NCI-H2029 (cell line): ENCODE results near the gene DOCK10.

Experiments
- DNase-seq: peaks from one replicate; lab custom pipeline; 2025; lab: John Stamatoyannopoulos, UW

Gene DOCK10

DNA sequence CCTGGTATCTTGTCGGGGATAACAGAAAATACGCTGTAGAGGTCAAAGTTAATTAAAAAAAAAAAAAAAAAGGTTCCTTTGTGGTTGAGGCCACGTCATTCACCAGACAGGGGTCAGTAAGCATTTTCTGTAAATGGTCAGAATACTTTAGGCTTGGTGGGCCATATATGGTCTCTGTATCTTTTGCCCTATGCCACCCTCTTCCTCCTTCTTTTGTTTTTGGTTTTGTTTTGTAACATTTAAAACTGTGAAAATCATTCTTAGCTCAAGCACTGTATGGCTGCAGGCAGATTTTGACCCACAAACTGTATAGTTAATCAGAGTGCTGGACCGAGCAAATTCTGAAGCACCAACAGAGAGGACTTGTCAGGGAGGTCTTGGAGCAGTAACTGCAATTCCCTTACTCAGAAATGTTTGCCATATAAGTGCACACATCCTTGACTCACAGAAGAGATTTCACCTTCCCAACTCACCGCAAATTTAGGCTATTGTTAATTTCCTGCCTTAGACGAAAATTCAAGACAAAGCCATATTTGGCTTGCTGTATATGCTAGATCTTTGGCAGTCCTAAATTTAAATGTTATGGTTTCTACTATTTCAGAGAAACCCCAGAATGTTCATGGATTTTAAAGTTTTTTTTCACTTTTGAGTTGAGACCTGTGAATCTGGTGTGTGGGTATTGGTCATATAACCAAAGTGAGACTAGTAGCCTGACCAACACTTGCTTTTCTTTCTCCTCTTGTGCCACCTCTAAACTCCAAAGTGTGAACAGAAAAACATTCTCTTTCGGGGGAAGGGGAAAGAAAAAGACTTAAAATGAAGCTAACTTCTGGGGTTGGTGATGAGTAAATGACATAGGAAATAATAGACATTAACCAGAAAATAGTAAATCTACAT lies 65.4 kb downstream of the DOCK10 start:
- no peak for DNase-seq

DNA sequence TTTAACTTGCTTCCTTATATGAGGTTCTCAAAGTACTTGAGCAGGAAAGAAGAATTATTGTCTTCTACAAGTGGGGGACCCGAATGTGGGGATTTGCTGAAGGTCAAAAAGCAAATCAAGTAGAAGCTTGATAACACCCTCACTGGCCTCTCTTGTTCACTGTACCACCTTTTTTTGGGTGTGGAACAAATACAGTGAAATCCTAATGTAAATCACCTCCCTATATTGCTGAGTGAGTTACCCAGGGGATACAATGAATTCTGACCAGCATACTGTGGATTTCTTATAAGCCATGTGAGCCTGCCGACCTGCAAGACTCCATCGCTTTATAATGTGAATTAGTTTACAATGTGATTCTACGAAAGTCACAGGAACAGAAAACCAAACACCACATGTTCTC lies 66.5 kb downstream of the DOCK10 start:
- DNase-seq = no peak

DNA sequence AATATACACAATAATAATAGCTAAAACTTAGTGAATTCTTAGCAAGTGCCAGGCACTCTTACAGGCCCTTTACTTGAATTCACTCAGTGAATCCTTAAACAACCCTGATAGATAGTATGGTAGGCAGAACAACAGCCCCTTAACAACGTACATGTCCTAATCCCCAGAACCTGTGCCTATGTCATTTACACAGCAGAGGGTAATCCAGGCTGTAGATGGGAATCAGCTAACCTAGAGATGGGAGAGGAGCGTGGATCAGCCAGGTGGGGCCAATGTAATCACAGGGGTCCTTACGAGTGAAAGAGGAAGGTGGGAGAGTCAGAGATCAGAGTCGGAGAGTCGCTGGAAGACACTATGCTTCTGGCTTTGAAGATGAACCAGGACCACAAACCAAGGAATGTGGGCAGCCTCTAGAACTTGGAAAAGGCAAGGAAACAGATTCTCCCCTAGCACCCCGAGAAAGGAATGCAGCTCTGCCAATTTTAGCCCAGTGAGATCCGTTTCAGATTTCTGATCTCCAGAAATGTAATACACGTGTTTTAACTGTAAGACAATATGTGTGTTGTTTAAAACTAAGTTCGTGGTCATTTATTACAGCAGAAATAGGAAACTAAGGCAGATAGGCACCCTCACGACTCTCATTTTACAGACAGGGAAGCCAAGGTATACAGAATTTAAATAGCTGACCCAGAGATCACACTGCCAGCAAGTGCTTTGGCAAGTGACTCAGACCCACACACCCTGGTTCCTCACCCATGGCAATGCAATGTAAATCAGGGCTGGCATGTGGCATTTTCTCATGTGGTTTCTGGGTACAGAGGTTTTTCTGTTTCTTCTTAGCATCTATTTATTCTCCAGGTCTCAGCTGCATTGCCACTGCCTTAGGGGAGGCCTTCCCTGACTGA lies 68.9 kb downstream of the DOCK10 start:
- no peak for DNase-seq

- peak; percentile 18 for DNase-seq
These were observed 71.1 kb downstream of the DOCK10 start for GRCh38 chr2:224971214-224971613.

- DNase-seq = no peak
These were observed 72.0 kb downstream of the DOCK10 start for GRCh38 chr2:224970311-224970710.

GRCh38 chr2:224969633-224970260 lies 72.5 kb downstream of the DOCK10 start:
- no peak for DNase-seq

- no peak for DNase-seq
These were observed 73.2 kb downstream of the DOCK10 start for GRCh38 chr2:224969095-224969494.

DNA sequence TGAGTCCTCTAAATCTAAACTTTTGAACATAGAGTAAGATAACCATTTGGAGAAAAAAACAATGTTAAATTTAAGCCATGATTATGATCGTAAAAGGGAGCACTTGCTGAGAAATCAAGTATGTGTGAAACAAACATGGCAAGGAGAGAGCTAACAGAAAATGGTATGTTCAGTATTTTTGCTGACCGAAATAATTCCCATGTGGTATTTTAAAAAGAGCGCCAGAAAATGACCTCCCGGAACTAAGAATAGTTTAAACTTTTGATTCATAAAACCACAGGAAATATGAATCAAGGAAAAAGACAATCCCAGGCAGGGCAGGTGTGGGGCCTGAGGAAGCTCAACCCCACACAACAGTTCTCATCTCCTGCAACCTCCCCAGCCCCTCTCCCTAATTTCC lies 74.2 kb downstream of the DOCK10 start:
- DNase-seq = no peak

DNA sequence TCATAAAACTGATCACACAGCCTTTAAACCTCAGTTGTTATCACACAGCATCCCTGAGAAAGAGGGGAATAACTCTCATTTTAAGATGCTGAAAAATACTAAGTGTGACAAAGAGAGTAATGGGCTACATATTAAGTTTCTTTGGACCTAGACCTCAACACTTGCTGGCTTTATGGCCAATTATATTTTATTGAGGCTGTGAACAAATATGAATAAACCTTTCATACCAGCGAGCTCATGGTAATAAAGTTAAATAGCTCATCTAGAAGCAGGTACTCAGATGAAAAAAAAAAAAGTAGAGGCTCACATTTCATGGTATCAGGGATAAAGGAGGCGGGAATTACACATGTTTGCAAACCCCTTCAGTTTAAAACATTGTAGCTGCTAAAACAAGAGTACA lies 75.7 kb downstream of the DOCK10 start:
- DNase-seq = peak; percentile 14

DNA sequence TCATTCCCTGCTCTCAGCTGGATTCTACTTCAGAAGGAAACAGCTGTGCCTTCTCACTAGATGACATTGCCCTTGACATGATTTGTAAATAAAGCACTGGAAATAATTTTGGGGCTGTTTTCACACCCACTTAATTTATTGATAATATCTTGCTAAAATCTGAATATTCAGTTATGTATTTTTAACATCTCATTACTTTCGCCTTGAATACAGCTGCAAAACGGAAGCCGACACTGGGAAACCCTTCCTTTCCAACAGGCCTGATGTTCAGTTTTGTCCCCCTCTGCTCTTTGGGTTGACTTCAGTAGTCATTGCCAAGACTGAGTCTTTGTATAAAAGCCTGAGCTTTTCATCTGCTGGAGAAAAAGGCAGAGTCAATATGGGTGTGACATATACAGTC lies 82.7 kb downstream of the DOCK10 start:
- DNase-seq = no peak

DNA sequence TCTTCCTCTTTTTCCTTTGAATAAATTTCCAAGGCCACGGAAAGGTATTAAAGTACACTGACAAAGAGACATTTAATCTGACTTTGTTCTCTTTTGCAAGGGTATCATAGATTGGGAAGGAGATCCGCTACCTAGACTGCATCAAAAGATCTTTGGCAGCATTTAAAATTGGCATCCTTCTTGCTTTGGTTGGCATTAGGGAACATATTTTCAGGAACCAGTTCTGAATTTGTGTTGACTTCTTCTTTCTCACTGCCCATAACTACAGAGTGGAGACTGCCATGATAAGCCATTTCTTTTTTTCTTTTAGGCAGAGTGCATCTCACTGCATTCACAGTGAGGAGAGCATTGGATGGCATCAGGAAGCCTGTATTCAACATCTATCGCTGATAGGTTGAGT lies 83.4 kb downstream of the DOCK10 start:
- DNase-seq = no peak

DNA sequence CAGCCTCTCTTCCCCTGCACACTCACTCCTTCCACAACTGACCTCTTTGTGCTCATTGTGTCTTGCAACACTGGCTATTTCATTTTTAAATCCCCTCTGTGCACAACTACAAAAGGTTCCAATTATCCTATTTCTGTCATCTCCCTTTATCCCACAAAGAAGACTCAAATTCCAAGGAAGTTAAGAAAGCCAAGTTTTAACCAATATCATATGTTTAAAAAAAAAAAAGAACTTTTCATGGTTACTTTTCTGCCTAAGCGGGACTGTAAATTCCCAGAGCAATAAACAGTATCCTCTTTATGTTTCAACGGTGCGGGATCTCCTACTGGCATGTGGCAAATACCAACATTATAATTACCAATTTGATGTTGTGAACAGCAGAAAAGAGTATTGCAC lies 83.8 kb downstream of the DOCK10 start:
- DNase-seq = no peak

GRCh38 chr2:224957540-224958461 lies 84.5 kb downstream of the DOCK10 start:
- DNase-seq = no peak

DNA sequence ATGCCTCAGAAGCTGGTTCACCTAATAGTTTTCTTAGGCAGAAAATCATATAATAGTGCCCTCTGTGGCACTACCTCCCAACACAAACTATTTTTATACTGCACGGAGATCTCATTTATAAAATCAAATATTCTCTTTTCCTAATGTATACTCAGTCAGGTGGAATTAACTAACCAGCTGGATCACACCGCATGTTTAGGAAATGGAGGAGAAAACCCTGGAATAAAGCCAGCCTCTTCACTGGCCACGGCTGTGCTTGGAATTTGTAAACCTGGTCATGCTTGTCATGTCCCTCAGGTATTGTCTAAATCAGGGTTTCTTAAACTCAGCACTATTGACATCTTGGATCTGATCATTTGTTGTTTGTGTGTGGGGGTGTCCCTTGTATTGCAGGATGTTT lies 85.6 kb downstream of the DOCK10 start:
- DNase-seq = peak; percentile 4

- DNase-seq = no peak
These were observed 87.3 kb downstream of the DOCK10 start for GRCh38 chr2:224954980-224955379.

DNA sequence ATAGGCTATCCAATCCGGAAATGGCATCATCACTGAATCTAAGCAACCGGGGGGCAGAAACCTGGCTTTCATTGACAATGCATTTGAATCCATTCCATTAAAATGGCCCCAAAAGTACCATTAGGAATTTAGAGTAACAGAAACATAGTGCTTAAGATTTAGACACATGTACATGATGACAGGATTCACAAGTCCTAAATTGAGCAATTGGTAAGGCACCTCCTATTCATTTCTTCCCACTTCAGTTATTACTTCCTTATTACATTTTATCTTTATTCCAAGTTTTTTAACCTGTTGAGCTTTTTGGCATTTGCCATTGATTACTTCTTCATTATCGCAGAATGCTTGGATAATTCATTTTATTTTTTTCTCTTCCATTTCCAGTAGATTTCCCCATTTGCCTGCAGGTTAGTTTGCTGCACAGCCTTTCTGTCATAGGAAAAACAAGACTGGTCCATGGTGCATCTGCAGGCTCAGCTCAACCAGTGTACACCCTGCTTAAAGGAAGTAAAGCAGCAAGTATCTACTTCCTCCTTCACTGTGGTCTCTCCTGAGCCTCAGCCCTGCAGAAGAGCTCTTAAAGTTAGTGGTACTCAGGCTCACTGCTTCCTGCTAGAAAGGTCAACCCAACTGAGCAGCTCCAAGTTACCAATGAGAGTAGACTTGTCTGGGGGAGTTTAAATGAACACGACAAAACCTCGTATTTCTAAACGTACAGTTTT lies 89.2 kb downstream of the DOCK10 start:
- DNase-seq = peak; percentile 1

DNA sequence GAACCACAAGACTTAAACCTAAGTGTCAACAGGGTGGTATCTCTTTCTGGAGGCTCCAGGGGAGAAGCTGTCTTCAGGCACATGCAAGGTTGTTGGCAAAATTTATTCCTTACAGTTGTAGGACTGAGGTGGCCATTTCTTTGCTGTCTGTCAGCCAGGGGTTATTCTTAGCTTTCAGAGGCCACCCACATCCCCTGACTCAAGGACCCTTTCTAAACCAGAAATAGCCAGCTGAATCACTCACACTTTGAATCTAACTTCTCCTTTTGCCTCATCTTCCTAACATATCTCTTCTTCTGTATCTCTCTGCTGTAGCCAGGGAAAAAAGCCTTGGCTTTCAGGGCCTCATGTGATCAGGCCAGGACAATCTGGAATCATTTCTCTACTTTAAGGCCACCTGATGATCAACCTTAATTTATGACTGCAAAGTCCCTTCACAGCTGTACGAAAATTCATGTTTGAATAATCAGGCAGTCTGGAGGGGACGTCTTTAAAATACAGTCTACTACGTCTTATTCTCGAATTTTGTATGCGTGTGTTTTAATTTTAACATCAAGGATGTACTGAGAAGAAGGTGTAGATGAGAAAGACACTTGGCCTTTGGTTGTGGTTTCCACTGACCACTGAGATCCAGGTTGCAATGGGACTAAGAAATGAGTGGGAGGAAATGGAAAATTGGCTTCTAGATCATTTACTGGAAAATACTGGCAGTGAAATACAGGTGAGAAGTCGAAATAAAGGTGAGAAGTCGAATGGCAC lies 90.4 kb downstream of the DOCK10 start:
- DNase-seq = no peak

DNA sequence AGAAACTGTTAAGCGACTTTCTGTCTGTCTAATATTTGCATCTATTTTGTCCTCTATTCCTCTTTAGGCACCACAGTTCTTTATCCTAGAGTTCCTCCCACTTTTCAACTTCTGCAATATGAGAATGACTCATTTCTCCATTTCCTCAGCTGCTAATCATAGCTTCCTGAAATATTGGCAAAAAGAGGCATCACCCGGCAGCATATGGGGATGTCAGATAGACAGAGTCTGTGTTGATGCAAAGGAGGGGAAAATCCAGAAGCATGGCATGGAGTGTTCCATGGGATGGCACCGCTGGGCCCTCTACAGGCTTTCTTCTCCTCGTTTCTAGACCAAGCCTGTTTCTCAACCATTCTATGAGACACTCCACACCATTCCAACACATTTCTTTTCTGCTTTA lies 93.4 kb downstream of the DOCK10 start:
- no peak for DNase-seq

DNA sequence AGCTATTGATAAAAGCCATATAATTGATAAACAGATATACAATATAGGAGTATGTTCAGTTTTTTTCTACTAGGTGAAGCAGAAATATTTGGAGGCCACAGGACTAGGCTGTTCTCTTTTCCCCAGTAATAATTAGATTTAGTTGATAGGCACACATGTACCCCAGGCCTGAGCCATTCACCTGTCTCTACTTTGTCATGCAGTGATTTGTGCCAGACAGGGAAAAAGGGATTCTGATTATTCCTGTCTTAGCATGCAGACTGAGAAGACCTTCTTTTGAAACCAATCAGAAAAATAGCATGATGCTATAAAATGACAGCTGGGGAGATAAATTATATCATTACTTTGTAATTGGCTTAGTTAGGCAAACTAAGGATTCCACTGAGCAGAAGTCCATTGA lies 94.3 kb downstream of the DOCK10 start:
- DNase-seq = no peak

DNA sequence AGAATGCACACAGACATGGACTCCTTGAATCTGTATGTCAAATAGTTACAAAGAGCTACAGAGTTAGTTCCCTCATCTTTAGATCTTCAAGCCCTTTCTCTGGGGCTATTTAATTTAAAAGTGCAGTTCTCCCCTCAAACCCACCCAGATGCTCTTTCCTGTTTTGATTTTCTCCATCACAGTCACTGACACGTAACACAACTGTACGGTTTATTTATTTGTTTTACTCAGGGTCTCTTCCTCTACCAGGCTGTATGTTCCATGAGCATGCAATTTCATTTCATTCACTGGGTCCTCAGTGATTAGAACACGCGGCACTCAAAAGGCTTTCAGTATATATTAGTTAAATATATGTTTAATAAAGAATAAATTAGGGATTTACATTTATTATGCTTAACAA lies 94.7 kb downstream of the DOCK10 start:
- no peak for DNase-seq
